Measurements from ENCODE around the gene EFCAB6. TPM values are rescaled to one million over a fixed set of nuclear protein-coding genes. Genes with fewer than 3 reads are reported as not detected.

EFCAB6 gene
- total RNA-seq, 1 experiment from 2014 or later: 0.52 TPM

DNA sequence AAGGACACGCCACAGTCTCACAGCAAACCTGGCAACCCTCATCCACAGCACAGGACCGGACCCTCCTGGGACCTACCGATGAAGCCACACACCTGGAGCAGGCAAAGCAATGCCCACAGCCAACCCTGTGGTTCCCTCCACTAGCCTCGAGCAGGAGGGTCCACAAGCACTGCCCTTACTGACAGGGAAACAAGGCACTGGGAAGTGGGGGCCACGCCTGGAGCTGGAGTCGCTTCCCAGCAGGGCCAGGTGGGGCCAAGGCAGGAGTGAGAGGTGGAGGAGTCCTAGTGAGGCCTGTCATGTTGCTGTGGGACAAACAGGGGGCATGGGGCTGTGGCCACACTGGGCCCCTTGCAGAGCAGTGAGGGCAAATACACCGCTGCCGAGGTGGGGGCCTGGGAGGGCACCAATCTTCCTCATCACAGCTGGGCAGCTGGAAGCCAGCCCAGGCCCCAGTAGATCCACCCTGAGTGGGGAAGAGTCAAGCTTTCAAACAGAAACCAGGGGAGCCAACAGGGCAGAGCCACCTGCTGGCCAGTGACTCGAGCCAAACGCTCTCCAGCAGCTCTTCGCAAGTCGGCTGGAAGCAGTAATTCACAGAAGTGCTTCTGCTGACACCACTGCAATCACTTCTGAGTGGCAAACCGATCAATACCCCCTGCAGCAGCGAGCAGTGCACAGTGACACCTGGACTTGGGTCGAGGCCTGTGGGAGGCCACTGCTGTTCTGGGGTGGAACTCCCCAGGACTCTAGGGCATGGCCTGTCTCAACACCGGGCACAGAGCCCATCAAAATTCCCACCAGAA lies 36.5 kb upstream of the EFCAB6 start:
- intact Hi-C loops (cut with micrococcal nuclease): no loop called here
- H3K79me2 ChIP-seq (ENCODE audit: insufficient read depth, low read length): peaks cover 48% of the 10 kb centered on the region; the same call in 1 of the 2 replicates

More for the DNA sequence above, 36.5 kb upstream of the EFCAB6 start:
- Histone ChIP-seq H3K9me2 (ENCODE audit: insufficient read depth) (no peaks in the 10 kb centered on the region), H3K27ac (ENCODE audit: low read depth, low read length) (no peak overlapping the region), H4K20me1 (ENCODE audit: insufficient read depth) (no peaks in the 10 kb centered on the region), H3K27me3 (ENCODE audit: insufficient read depth, low read length) (peaks cover 5% of the 10 kb centered on the region; the same call in 1 of the 2 replicates), H3K36me3 (ENCODE audit: control insufficient read depth in 1 of 2, insufficient read depth in 2 of 2, low read length in 2 of 2) (no peaks in the 10 kb centered on the region), H3K4me1 (ENCODE audit: control insufficient read depth in 1 of 2, insufficient read depth in 2 of 2, low read length in 2 of 2) (no peaks in the 10 kb centered on the region), H2AFZ (ENCODE audit: low read depth, low read length, poor library complexity, severe bottlenecking) (no peak overlapping the region), H3K4me2 (ENCODE audit: low read length) (no peak overlapping the region), H3K9ac (ENCODE audit: low read length) (no peak overlapping the region), H3K4me3 (replicated peaks in 1 of 2; ENCODE audit: low read depth in 1 of 2, low read length in 2 of 2) (no peak overlapping the region), H3K9me3 (ENCODE audit: control insufficient read depth in 1 of 2, insufficient read depth in 1 of 2, low read depth in 1 of 2, low read length in 2 of 2) (no peaks in the 10 kb centered on the region)
- no TSS peak for BruUV-seq (replicated peaks)
- peak; percentile 4 for DNase-seq (ENCODE audit: low read depth, low spot score)
- peak; percentile 72 for ATAC-seq
- ChIA-PET POLR2A (no interaction called here), CTCF (interaction anchor here (0.6 kb wide), 2 partner anchors 35 to 37 kb away, joined by 3 to 5 read pairs; no protein-coding TSS in a partner anchor), RAD21 (ENCODE audit: low non-redundant PET in 1 of 2, low total read pairs in 2 of 2, uncharacterized antibody in 2 of 2, unreplicated experiment in 2 of 2) (no interaction called here)
- TF ChIP-seq POLR2A (IDR thresholded peaks at IDR 0.05; ENCODE audit: borderline replicate concordance, extremely low read depth, insufficient read depth, insufficient read length) (no peak), RAD21 (IDR thresholded peaks at IDR 0.05; ENCODE audit: low read depth) (peak; percentile 20; the same call in 1 of the 2 replicates)
- TF ChIP-seq, protein P1, sequence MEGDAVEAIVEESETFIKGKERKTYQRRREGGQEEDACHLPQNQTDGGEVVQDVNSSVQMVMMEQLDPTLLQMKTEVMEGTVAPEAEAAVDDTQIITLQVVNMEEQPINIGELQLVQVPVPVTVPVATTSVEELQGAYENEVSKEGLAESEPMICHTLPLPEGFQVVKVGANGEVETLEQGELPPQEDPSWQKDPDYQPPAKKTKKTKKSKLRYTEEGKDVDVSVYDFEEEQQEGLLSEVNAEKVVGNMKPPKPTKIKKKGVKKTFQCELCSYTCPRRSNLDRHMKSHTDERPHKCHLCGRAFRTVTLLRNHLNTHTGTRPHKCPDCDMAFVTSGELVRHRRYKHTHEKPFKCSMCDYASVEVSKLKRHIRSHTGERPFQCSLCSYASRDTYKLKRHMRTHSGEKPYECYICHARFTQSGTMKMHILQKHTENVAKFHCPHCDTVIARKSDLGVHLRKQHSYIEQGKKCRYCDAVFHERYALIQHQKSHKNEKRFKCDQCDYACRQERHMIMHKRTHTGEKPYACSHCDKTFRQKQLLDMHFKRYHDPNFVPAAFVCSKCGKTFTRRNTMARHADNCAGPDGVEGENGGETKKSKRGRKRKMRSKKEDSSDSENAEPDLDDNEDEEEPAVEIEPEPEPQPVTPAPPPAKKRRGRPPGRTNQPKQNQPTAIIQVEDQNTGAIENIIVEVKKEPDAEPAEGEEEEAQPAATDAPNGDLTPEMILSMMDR (IDR thresholded peaks at IDR 0.05 in 2 of 3, conservative IDR thresholded peaks at IDR 0.05 in 1 of 3; ENCODE audit: borderline replicate concordance in 1 of 3, insufficient read depth in 1 of 3, low read depth in 2 of 3, low read length in 2 of 3): peak in 2 of 3 experiments; percentile 38 to 47; a peak in 3 of 6 replicates
- TF ChIP-seq, protein P2, sequence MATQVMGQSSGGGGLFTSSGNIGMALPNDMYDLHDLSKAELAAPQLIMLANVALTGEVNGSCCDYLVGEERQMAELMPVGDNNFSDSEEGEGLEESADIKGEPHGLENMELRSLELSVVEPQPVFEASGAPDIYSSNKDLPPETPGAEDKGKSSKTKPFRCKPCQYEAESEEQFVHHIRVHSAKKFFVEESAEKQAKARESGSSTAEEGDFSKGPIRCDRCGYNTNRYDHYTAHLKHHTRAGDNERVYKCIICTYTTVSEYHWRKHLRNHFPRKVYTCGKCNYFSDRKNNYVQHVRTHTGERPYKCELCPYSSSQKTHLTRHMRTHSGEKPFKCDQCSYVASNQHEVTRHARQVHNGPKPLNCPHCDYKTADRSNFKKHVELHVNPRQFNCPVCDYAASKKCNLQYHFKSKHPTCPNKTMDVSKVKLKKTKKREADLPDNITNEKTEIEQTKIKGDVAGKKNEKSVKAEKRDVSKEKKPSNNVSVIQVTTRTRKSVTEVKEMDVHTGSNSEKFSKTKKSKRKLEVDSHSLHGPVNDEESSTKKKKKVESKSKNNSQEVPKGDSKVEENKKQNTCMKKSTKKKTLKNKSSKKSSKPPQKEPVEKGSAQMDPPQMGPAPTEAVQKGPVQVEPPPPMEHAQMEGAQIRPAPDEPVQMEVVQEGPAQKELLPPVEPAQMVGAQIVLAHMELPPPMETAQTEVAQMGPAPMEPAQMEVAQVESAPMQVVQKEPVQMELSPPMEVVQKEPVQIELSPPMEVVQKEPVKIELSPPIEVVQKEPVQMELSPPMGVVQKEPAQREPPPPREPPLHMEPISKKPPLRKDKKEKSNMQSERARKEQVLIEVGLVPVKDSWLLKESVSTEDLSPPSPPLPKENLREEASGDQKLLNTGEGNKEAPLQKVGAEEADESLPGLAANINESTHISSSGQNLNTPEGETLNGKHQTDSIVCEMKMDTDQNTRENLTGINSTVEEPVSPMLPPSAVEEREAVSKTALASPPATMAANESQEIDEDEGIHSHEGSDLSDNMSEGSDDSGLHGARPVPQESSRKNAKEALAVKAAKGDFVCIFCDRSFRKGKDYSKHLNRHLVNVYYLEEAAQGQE (IDR thresholded peaks at IDR 0.05; ENCODE audit: low read depth): no peak
